ENCODE data around the gene MACROD2. TPM values are rescaled to one million over a fixed set of nuclear protein-coding genes. Genes with fewer than 3 reads are reported as not detected.
"Not testable (repeated sequence)": the region's sequence is repeated elsewhere in the genome, so short reads cannot be mapped to it uniquely, and the experiment has no call there.

The MACROD2 gene
- total RNA-seq, 2 experiments from 2014 or later, result not detected

GRCh38 chr20:14444106-14444505, 448.8 kb downstream of the MACROD2 start:
- Mint-ChIP-seq H3K36me3 (ENCODE audit: low read depth) (no peaks in the 10 kb centered on the region), H3K27me3 (no peaks in the 10 kb centered on the region), H3K9me3 (peaks cover 11% of the 10 kb centered on the region), H3K4me1 (no peaks in the 10 kb centered on the region), H3K4me3 (no peak overlapping the region), H3K27ac (no peak overlapping the region)
- ChIA-PET POLR2A (no interaction called here), CTCF (no interaction called here)
- DNase-seq, result no peak

- Mint-ChIP-seq H3K27me3 (no peaks in the 10 kb centered on the region), H3K4me1 (no peaks in the 10 kb centered on the region), H3K27ac (no peak overlapping the region), H3K9me3 (peaks cover 16% of the 10 kb centered on the region), H3K36me3 (ENCODE audit: low read depth) (no peaks in the 10 kb centered on the region), H3K4me3 (no peak overlapping the region)
- ChIA-PET CTCF (no interaction called here), POLR2A (no interaction called here)
- no peak for DNase-seq
Measured at GRCh38 chr20:14445310-14445709, 450.0 kb downstream of the MACROD2 start.

DNA sequence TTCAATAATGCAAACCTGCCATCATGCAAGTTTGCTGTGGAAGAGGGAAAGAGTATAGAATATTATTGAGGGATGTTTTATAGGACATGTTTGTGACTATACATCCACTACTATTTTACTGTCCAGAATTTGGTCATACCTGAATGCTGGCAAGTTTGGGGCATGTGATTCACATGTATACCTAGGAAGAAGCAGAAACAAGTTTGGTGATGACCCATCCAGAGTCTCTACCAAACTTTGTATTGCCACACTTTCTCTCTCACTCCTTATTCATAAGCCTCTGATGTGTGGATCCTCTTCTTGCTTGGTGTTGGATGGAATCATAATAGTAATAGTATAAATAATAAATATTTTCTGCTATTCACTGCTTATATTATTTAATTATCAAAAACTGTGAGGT, 450.6 kb downstream of the MACROD2 start:
- no peaks in the 10 kb centered on the region for H3K27me3 Mint-ChIP-seq
- no peak for DNase-seq
- no peak overlapping the region for H3K27ac Mint-ChIP-seq
- H3K4me1 Mint-ChIP-seq, result no peaks in the 10 kb centered on the region
- H3K4me3 Mint-ChIP-seq, result no peak overlapping the region
- CTCF ChIA-PET, result no interaction called here
- no peaks in the 10 kb centered on the region for H3K36me3 Mint-ChIP-seq (ENCODE audit: low read depth)
- H3K9me3 Mint-ChIP-seq, result peaks cover 19% of the 10 kb centered on the region
- POLR2A ChIA-PET, result no interaction called here

- H3K4me1 Mint-ChIP-seq, result no peaks in the 10 kb centered on the region
- no peaks in the 10 kb centered on the region for H3K27me3 Mint-ChIP-seq
- no peak overlapping the region for H3K27ac Mint-ChIP-seq
- DNase-seq, result no peak
- no peak overlapping the region for H3K4me3 Mint-ChIP-seq
- no peaks in the 10 kb centered on the region for H3K36me3 Mint-ChIP-seq (ENCODE audit: low read depth)
- H3K9me3 Mint-ChIP-seq, result peaks cover 15% of the 10 kb centered on the region
- CTCF ChIA-PET, result no interaction called here
- POLR2A ChIA-PET, result no interaction called here
Measured at GRCh38 chr20:14446446-14446845, 451.1 kb downstream of the MACROD2 start.

GRCh38 chr20:14449323-14449722, 454.0 kb downstream of the MACROD2 start:
- no peak overlapping the region for H3K4me3 Mint-ChIP-seq
- no peak overlapping the region for H3K27ac Mint-ChIP-seq
- no peaks in the 10 kb centered on the region for H3K36me3 Mint-ChIP-seq (ENCODE audit: low read depth)
- DNase-seq, result no peak
- H3K27me3 Mint-ChIP-seq, result no peaks in the 10 kb centered on the region
- peaks cover 16% of the 10 kb centered on the region for H3K9me3 Mint-ChIP-seq
- no peaks in the 10 kb centered on the region for H3K4me1 Mint-ChIP-seq
- ChIA-PET CTCF (no interaction called here), POLR2A (no interaction called here)

- ChIA-PET POLR2A (no interaction called here), CTCF (no interaction called here)
- no peaks in the 10 kb centered on the region for H3K27me3 Mint-ChIP-seq
- no peaks in the 10 kb centered on the region for H3K36me3 Mint-ChIP-seq (ENCODE audit: low read depth)
- no peak for DNase-seq
- no peaks in the 10 kb centered on the region for H3K4me1 Mint-ChIP-seq
- no peak overlapping the region for H3K27ac Mint-ChIP-seq
- H3K4me3 Mint-ChIP-seq, result no peak overlapping the region
- peaks cover 16% of the 10 kb centered on the region for H3K9me3 Mint-ChIP-seq
Measured at GRCh38 chr20:14450256-14450655, 454.9 kb downstream of the MACROD2 start.

- Mint-ChIP-seq H3K4me1 (no peaks in the 10 kb centered on the region), H3K27ac (no peak overlapping the region), H3K27me3 (no peaks in the 10 kb centered on the region), H3K36me3 (ENCODE audit: low read depth) (no peaks in the 10 kb centered on the region), H3K9me3 (peaks cover 16% of the 10 kb centered on the region), H3K4me3 (no peak overlapping the region)
- DNase-seq, result no peak
- ChIA-PET POLR2A (no interaction called here), CTCF (no interaction called here)
Measured at GRCh38 chr20:14451458-14451857, 456.1 kb downstream of the MACROD2 start.

DNA sequence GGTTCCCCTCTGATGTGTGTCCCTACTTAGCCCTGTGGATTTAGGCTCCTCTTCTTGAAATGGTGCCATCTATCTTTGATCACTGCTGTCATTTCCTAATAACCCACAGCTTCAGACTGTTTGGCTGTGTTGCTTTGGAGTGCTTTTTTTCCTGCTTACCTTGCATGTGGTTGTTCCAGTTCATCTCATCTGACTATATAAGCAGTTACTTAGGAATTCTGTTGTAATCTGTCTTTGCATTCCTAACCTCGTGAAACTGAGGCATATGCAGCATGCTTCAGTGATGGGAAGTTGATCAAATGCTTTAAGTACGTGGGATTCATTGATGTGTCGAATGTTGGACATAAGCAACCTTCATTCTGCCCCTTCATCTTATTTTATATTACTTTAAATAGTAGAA, 457.9 kb downstream of the MACROD2 start:
- Mint-ChIP-seq H3K9me3 (peaks cover 13% of the 10 kb centered on the region), H3K36me3 (ENCODE audit: low read depth) (no peaks in the 10 kb centered on the region), H3K27me3 (no peaks in the 10 kb centered on the region), H3K4me3 (no peak overlapping the region), H3K4me1 (no peaks in the 10 kb centered on the region), H3K27ac (no peak overlapping the region)
- no peak for DNase-seq
- POLR2A ChIA-PET, result no interaction called here
- CTCF ChIA-PET, result no interaction called here

DNA sequence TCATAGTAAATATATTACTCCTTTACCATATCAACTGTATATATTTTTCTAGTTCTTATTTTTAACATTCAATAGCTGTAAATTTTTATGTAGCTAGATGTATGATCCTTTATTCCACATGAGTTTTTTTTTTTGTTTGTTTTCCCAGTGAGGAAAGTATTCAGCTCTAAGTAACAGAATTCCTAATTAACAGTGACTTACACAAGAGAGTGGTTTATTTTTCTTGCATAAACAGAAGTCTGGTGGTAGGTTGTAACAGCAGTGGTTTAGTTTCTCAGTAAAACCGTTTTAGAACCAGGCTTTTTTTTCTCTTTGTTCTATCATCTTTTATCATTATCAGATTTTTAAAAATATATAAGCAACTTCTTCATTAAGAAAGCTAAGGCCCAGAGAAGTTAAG, 459.0 kb downstream of the MACROD2 start:
- POLR2A ChIA-PET, result no interaction called here
- no peaks in the 10 kb centered on the region for H3K4me1 Mint-ChIP-seq
- H3K27ac Mint-ChIP-seq, result no peak overlapping the region
- peaks cover 13% of the 10 kb centered on the region for H3K9me3 Mint-ChIP-seq
- no peak overlapping the region for H3K4me3 Mint-ChIP-seq
- H3K27me3 Mint-ChIP-seq, result no peaks in the 10 kb centered on the region
- DNase-seq, result no peak
- no peaks in the 10 kb centered on the region for H3K36me3 Mint-ChIP-seq (ENCODE audit: low read depth)
- CTCF ChIA-PET, result no interaction called here

DNA sequence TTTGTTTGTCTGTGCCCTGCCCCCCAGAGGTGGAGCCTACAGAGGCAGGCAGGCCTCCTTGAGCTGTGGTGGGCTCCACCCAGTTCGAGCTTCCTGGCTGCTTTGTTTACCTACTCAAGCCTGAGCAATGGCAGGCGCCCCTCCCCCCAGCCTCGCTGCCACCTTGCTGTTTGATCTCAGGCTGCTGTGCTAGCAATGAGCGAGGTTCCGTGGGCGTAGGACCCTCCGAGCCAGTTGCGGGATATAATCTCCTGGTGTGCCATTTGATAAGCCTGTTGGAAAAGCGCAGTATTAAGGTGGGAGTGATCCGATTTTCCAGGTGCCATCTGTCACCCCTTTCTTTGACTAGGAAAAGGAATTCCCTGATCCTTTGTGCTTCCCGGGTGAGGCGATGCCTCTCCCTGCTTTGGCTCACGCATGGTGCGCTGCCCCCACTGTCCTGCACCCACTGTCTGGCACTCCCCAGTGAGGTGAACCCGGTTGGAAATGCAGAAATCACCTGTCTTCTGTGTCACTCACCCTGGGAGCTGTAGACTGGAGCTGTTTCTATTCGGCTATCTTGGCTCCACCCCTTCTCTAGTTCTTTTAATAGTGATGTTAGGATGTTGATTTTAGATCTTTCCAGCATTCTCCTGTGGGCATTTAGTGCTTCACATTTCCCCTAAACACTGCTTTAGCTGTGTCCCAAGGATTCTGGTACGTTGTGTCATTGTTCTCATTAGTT, 471.9 kb downstream of the MACROD2 start:
- DNase-seq; H3K27me3 Mint-ChIP-seq; POLR2A ChIA-PET; H3K36me3 Mint-ChIP-seq (ENCODE audit: low read depth); H3K4me3 Mint-ChIP-seq; H3K27ac Mint-ChIP-seq; H3K4me1 Mint-ChIP-seq; CTCF ChIA-PET: not testable (repeated sequence)
- H3K9me3 Mint-ChIP-seq, result peaks cover 23% of the 10 kb centered on the region

- peaks cover 27% of the 10 kb centered on the region for H3K9me3 Mint-ChIP-seq
- POLR2A ChIA-PET, result no interaction called here
- no peaks in the 10 kb centered on the region for H3K27me3 Mint-ChIP-seq
- H3K36me3 Mint-ChIP-seq (ENCODE audit: low read depth), result no peaks in the 10 kb centered on the region
- no peaks in the 10 kb centered on the region for H3K4me1 Mint-ChIP-seq
- no peak overlapping the region for H3K4me3 Mint-ChIP-seq
- no peak overlapping the region for H3K27ac Mint-ChIP-seq
- DNase-seq, result no peak
- CTCF ChIA-PET, result no interaction called here
Measured at GRCh38 chr20:14470231-14470899, 475.0 kb downstream of the MACROD2 start.

DNA sequence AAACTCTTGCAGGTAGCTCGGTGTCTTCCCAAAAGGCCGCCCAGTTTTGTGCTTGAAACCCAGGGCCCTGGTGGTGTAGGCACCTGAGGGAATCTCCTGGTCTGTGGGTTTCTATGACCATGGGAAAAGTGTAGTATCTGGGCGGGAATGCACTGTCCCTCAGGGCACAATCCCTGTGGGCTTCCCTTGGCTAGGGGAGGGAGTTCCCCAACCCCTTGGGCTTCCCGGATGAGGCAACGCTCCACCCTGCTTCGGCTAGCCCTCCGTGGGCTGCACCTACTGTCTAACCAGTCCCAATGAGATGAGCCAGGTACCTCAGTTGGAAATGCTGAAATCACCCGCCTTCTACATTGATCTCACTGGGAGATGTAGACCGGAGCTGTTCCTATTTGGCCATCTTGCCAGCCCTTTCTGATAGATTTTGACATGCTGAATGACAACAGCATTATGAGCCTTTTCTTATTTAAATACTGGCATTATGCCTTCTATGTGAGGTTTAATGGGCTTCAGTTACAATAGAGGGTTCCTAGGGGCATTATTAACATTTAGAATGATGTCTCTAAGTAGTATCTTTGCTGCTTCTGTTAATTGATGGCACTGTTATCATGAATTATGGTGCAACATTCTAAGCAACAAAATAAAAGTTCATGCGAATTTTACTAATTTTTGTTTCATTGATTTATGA, 475.8 kb downstream of the MACROD2 start:
- Mint-ChIP-seq H3K36me3 (ENCODE audit: low read depth) (no peaks in the 10 kb centered on the region), H3K9me3 (peaks cover 24% of the 10 kb centered on the region), H3K4me3 (no peak overlapping the region), H3K4me1 (no peaks in the 10 kb centered on the region), H3K27me3 (no peaks in the 10 kb centered on the region), H3K27ac (no peak overlapping the region)
- DNase-seq, result no peak
- ChIA-PET POLR2A (no interaction called here), CTCF (no interaction called here)

DNA sequence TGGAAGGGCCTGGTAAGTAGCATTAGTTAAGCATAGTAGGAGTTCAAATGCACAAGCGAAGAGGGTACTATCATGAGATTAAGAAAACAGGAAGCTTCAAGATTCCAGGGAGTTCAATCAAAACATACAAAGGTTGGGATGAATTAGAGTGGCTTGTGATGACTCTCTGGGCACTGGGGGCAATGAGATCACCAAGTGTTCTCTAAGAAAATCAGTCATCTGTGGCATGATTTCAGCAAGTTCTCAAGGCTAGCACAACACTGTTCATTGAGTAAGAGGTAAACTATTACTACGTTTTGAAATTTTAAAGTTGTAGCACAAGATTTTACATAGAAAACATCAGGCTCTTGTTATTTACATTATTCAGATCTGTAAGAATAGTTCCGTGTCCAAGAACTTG, 481.8 kb downstream of the MACROD2 start:
- H3K9me3 Mint-ChIP-seq, result peaks cover 6% of the 10 kb centered on the region
- DNase-seq, result no peak
- H3K27ac Mint-ChIP-seq, result no peak overlapping the region
- ChIA-PET CTCF (no interaction called here), POLR2A (no interaction called here)
- no peak overlapping the region for H3K4me3 Mint-ChIP-seq
- H3K27me3 Mint-ChIP-seq, result no peaks in the 10 kb centered on the region
- no peaks in the 10 kb centered on the region for H3K4me1 Mint-ChIP-seq
- H3K36me3 Mint-ChIP-seq (ENCODE audit: low read depth), result no peaks in the 10 kb centered on the region

DNA sequence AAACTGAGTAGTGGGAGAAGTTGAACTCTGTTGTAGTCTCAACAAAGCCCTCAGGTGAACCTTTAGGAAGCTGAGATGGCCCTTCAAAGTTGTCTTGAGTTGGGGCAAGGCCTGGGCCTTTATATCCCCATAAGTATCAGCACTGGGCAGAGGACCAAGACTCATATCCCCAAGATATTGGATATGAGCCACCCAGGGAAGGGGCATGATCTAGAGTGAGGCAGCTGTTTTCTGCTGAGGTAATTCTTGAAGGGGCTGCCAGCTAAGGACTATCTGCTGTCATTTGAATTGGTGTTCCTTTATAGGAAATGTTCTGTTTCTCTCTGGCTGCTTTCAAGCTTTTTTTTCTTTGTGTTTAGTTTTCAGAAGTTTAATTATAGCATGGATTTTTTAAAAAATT, 482.8 kb downstream of the MACROD2 start:
- H3K4me3 Mint-ChIP-seq, result no peak overlapping the region
- no peaks in the 10 kb centered on the region for H3K27me3 Mint-ChIP-seq
- H3K36me3 Mint-ChIP-seq (ENCODE audit: low read depth), result no peaks in the 10 kb centered on the region
- H3K9me3 Mint-ChIP-seq, result peaks cover 3% of the 10 kb centered on the region
- ChIA-PET POLR2A (no interaction called here), CTCF (no interaction called here)
- H3K27ac Mint-ChIP-seq, result no peak overlapping the region
- DNase-seq, result no peak
- H3K4me1 Mint-ChIP-seq, result no peaks in the 10 kb centered on the region

Measured in activated CD4-positive, alpha-beta memory T cell treated with anti-CD3 and anti-CD28 coated beads, Interleukin-2, amount 10 ng/mL, durations not matched to agents 7 days and 5 days (primary cell).